Fibroblast of mammary gland (primary cell): ENCODE results near the gene EPDR1.

Experiments
- DNase-seq: peaks from one replicate; pipeline ENCODE4 v3.0.0-alpha.2; 2010; ENCODE audit warnings: low read depth
- H3K4me3 ChIP-seq: 2 replicates; pipeline ENCODE4 v1.5.1; 2011; ENCODE audit warnings: low read depth, mild to moderate bottlenecking, low read length, moderate library complexity; ENCODE audit not compliant: control insufficient read depth
- CTCF ChIP-seq: conservative IDR thresholded peaks from 2 replicates; pipeline ENCODE4 v1.5.1; 2011; ENCODE audit warnings: low read depth, low read length, inconsistent platforms; ENCODE audit not compliant: control insufficient read depth, insufficient read depth

Gene EPDR1

GRCh38 chr7:37920849-37921805 lies 687 bp downstream of the EPDR1 start:
- peak; percentile 43 for DNase-seq
- peak; percentile 21 for TF ChIP-seq CTCF
- H3K4me3 ChIP-seq = peak overlapping the region; percentile 55

- no peak for DNase-seq
- H3K4me3 ChIP-seq = no peak overlapping the region
- no peak for TF ChIP-seq CTCF
Observed at GRCh38 chr7:37921876-37922275, 1.4 kb downstream of the EPDR1 start.

GRCh38 chr7:37923996-37924395 lies 3.6 kb downstream of the EPDR1 start:
- H3K4me3 ChIP-seq = no peak overlapping the region
- TF ChIP-seq CTCF = no peak
- no peak for DNase-seq

DNA sequence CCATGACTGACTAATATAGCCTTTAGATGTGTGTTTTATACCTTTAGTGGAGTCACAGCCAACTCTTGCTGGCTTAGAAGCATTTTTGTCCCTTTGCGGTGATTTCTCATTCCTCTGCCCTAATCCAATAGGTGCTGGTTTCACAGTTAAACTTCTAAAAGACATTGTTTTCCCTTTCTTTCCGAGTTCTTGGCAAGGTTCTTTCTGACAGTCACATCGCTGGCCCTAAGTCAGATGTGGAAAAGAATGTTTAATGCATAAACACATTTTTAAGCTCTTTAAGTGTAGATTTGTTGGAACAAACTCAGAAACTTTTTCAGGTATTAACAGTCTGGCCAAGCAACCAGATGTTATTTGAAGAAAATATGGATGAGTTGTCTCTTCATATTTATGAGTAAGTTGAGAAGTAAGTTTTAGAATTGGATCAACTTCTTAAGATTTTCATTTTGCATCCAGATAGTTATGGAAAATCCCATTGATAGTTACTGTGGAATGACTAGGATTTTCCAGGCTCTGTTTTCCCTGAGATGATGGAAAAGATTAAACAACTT lies 4.1 kb downstream of the EPDR1 start:
- no peak overlapping the region for H3K4me3 ChIP-seq
- no peak for TF ChIP-seq CTCF
- DNase-seq = no peak

- TF ChIP-seq CTCF = no peak
Observed at GRCh38 chr7:37925620-37926019, 5.2 kb downstream of the EPDR1 start.

DNA sequence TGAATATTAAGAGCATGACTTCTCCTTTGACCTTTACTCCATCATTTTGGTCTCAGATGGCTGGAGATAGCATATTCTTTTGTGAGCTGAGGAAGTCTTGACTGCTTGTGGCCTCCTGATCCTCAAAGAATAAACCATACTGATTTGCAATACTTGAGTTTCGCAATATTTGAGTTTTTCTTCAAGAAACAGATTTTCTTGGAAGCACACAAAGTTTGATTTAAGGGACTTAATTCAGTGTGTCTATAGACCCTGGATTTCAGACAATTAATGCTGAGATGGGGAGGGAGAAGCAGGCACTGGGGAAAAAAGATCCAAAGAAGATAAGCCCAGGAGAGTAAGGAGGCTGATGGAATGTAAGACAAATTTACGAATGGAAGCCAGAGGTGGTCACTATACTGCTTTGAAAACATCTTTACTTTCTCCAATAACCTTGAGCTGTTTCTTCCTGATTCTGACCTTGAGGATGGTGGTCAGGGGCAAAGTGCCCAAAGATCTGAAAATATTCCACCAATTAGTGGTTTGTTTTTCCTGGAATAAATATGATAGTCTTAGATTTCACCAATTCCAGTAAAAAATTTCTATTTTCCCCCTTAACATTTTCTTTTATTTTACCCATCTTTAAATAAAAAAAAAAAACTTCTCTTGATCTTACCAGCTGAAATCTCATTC lies 7.5 kb downstream of the EPDR1 start:
- TF ChIP-seq CTCF = no peak
- H3K4me3 ChIP-seq = no peak overlapping the region
- DNase-seq = peak; percentile 41

More at GRCh38 chr7:37925620-37926019, 5.2 kb downstream of the EPDR1 start:
- H3K4me3 ChIP-seq = no peak overlapping the region
- no peak for DNase-seq
